ENCODE results near the gene CERCAM.

GRCh38 chr9:128479262-128479661, 58.6 kb downstream of the CERCAM start:
- TF ChIP-seq CTCF (IDR thresholded peaks at IDR 0.05) (no peak), EZH2 (IDR thresholded peaks at IDR 0.05) (no peak), EZH2phosphoT487 (IDR thresholded peaks at IDR 0.05) (no peak)
